ENCODE measurements around the gene ALPK1. TPM values are rescaled to one million over a fixed set of nuclear protein-coding genes. Genes with fewer than 3 reads are reported as not detected.
"Not testable (repeated sequence)": the region's sequence is repeated elsewhere in the genome, so short reads cannot be mapped to it uniquely, and the experiment has no call there.

ALPK1 gene
- total and polyA plus RNA-seq, 9 donors, result 4.9 to 8.7 (median 7.0) TPM

- H3K4me3 ChIP-seq (ENCODE audit: low read length); H3K27me3 ChIP-seq (ENCODE audit: control insufficient read depth, insufficient read depth, low read length); H3K4me1 ChIP-seq (ENCODE audit: control insufficient read depth, insufficient read depth, low read length); H3K36me3 ChIP-seq (ENCODE audit: control insufficient read depth, insufficient read depth, low read length); H3K9me3 ChIP-seq (replicated peaks; ENCODE audit: control insufficient read depth, low read depth, low read length); H3K27ac ChIP-seq (ENCODE audit: low read length): not testable (repeated sequence)
- peak; percentile 40 for DNase-seq
- 14% methylated on average over 11 of the region's 12 CpGs for WGBS (ENCODE audit: insufficient coverage)
Measured at GRCh38 chr4:112309263-112309791, 12.2 kb downstream of the ALPK1 start.

GRCh38 chr4:112311516-112311915 is 14.3 kb downstream of the ALPK1 start:
- H3K4me3 ChIP-seq (ENCODE audit: low read length), result no peak overlapping the region
- H3K27ac ChIP-seq (ENCODE audit: low read length), result no peak overlapping the region
- no peaks in the 10 kb centered on the region for H3K27me3 ChIP-seq (ENCODE audit: control insufficient read depth, insufficient read depth, low read length)
- H3K4me1 ChIP-seq (ENCODE audit: control insufficient read depth, insufficient read depth, low read length), result no peaks in the 10 kb centered on the region
- H3K36me3 ChIP-seq (ENCODE audit: control insufficient read depth, insufficient read depth, low read length), result no peaks in the 10 kb centered on the region
- no peaks in the 10 kb centered on the region for H3K9me3 ChIP-seq (replicated peaks; ENCODE audit: control insufficient read depth, low read depth, low read length)
- WGBS (ENCODE audit: insufficient coverage), result 100% methylated on average over 1 of the region's 5 CpGs
- DNase-seq, result no peak

- Histone ChIP-seq H3K9me3 (replicated peaks; ENCODE audit: control insufficient read depth, low read depth, low read length) (no peaks in the 10 kb centered on the region), H3K36me3 (ENCODE audit: control insufficient read depth, insufficient read depth, low read length) (no peaks in the 10 kb centered on the region), H3K4me1 (ENCODE audit: control insufficient read depth, insufficient read depth, low read length) (no peaks in the 10 kb centered on the region), H3K27ac (ENCODE audit: low read length) (no peak overlapping the region), H3K27me3 (ENCODE audit: control insufficient read depth, insufficient read depth, low read length) (no peaks in the 10 kb centered on the region), H3K4me3 (ENCODE audit: low read length) (no peak overlapping the region)
- WGBS (ENCODE audit: insufficient coverage), result 65% methylated on average over 2 of the region's 5 CpGs
- peak; percentile 26 for DNase-seq
Measured at GRCh38 chr4:112312610-112313239, 15.6 kb downstream of the ALPK1 start.

GRCh38 chr4:112315446-112315845 is 18.3 kb downstream of the ALPK1 start:
- DNase-seq, result no peak
- no CpG with 5 or more reads among the region's 3 CpGs for WGBS (ENCODE audit: insufficient coverage)
- Histone ChIP-seq H3K9me3 (replicated peaks; ENCODE audit: control insufficient read depth, low read depth, low read length) (no peaks in the 10 kb centered on the region), H3K27me3 (ENCODE audit: control insufficient read depth, insufficient read depth, low read length) (no peaks in the 10 kb centered on the region), H3K4me1 (ENCODE audit: control insufficient read depth, insufficient read depth, low read length) (no peaks in the 10 kb centered on the region), H3K36me3 (ENCODE audit: control insufficient read depth, insufficient read depth, low read length) (no peaks in the 10 kb centered on the region), H3K27ac (ENCODE audit: low read length) (no peak overlapping the region), H3K4me3 (ENCODE audit: low read length) (no peak overlapping the region)

GRCh38 chr4:112316360-112316759 is 19.2 kb downstream of the ALPK1 start:
- no CpG with 5 or more reads among the region's 2 CpGs for WGBS (ENCODE audit: insufficient coverage)
- H3K36me3 ChIP-seq (ENCODE audit: control insufficient read depth, insufficient read depth, low read length), result no peaks in the 10 kb centered on the region
- H3K4me1 ChIP-seq (ENCODE audit: control insufficient read depth, insufficient read depth, low read length), result no peaks in the 10 kb centered on the region
- H3K27me3 ChIP-seq (ENCODE audit: control insufficient read depth, insufficient read depth, low read length), result no peaks in the 10 kb centered on the region
- peak; percentile 23 for DNase-seq
- H3K27ac ChIP-seq (ENCODE audit: low read length), result no peak overlapping the region
- no peaks in the 10 kb centered on the region for H3K9me3 ChIP-seq (replicated peaks; ENCODE audit: control insufficient read depth, low read depth, low read length)
- no peak overlapping the region for H3K4me3 ChIP-seq (ENCODE audit: low read length)

GRCh38 chr4:112318239-112319142 is 21.3 kb downstream of the ALPK1 start:
- Histone ChIP-seq H3K4me3 (ENCODE audit: low read length) (no peak overlapping the region), H3K27ac (ENCODE audit: low read length) (no peak overlapping the region), H3K9me3 (replicated peaks; ENCODE audit: control insufficient read depth, low read depth, low read length) (no peaks in the 10 kb centered on the region), H3K27me3 (ENCODE audit: control insufficient read depth, insufficient read depth, low read length) (no peaks in the 10 kb centered on the region), H3K4me1 (ENCODE audit: control insufficient read depth, insufficient read depth, low read length) (no peaks in the 10 kb centered on the region), H3K36me3 (ENCODE audit: control insufficient read depth, insufficient read depth, low read length) (no peaks in the 10 kb centered on the region)
- WGBS (ENCODE audit: insufficient coverage), result 94% methylated on average over 3 of the region's 5 CpGs
- no peak for DNase-seq

DNA sequence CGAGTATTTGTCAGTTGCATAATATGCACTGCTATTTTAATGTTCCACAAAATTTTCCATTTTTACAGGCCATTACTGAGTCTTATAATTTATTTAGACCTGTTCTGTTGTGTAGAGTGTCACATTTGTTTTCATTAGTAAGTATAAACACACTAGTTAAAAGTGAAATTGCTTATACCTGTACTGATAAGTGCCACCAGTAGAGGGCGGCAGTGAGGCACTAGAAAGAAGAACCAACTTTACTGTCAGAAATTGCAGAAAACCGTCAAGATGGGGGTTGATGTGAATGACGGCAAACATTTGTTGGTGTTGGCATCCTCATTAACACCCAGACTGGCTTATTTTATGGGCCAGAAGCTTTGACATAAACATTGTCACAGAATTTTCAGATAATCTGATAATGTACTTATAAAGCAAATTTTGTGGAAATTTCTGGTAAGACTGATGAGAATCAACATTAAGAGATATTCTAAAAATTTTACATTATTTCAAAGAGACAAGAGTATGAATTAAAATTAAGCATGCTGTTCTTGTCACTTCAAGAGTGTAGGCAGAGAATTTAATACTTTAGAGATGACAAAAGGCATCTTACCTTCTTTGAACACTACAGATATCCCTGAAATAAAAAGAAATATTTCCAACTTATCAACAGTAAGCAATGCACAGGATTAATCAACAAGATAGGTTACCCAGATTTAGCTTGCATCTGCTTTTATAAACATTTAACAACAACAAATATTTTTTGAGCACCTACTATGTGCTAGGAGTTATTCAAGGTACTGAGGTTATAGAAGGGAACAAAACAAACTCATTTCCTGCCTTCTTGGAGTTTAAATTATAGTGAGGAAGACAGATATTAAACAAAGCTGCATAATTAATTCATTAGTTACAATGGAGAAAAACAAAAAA is 24.9 kb downstream of the ALPK1 start:
- no peak overlapping the region for H3K27ac ChIP-seq (ENCODE audit: low read length)
- no peaks in the 10 kb centered on the region for H3K27me3 ChIP-seq (ENCODE audit: control insufficient read depth, insufficient read depth, low read length)
- H3K36me3 ChIP-seq (ENCODE audit: control insufficient read depth, insufficient read depth, low read length), result no peaks in the 10 kb centered on the region
- peak; percentile 54 for DNase-seq
- H3K9me3 ChIP-seq (replicated peaks; ENCODE audit: control insufficient read depth, low read depth, low read length), result no peaks in the 10 kb centered on the region
- no peak overlapping the region for H3K4me3 ChIP-seq (ENCODE audit: low read length)
- H3K4me1 ChIP-seq (ENCODE audit: control insufficient read depth, insufficient read depth, low read length), result no peaks in the 10 kb centered on the region
- no CpG with 5 or more reads among the region's 4 CpGs for WGBS (ENCODE audit: insufficient coverage)

DNA sequence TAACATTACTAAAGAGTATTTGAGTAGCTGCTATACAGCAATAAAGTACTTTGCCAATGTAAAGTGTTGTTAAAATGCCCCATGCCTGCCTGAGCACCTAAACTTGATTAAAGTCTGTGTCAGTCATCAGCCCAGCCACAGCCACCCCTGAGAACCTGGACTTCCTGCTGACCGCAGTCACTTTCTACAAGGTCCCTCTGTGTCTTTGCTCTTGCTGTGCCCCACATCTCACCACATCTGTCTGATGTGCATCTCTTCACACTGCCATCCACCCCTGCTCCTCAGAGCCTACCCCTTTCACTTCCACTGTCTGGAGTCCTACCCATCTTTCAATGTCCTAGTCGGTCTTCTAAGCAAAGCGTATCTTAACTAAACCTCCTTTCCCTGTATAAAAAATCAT is 25.7 kb downstream of the ALPK1 start:
- H3K9me3 ChIP-seq (replicated peaks; ENCODE audit: control insufficient read depth, low read depth, low read length), result no peaks in the 10 kb centered on the region
- no peak for DNase-seq
- WGBS (ENCODE audit: insufficient coverage), result 78% methylated on average over 1 of the region's 3 CpGs
- no peak overlapping the region for H3K27ac ChIP-seq (ENCODE audit: low read length)
- no peak overlapping the region for H3K4me3 ChIP-seq (ENCODE audit: low read length)
- no peaks in the 10 kb centered on the region for H3K4me1 ChIP-seq (ENCODE audit: control insufficient read depth, insufficient read depth, low read length)
- H3K36me3 ChIP-seq (ENCODE audit: control insufficient read depth, insufficient read depth, low read length), result no peaks in the 10 kb centered on the region
- no peaks in the 10 kb centered on the region for H3K27me3 ChIP-seq (ENCODE audit: control insufficient read depth, insufficient read depth, low read length)

GRCh38 chr4:112325530-112325929 is 28.4 kb downstream of the ALPK1 start:
- Histone ChIP-seq H3K36me3 (ENCODE audit: control insufficient read depth, insufficient read depth, low read length) (no peaks in the 10 kb centered on the region), H3K9me3 (replicated peaks; ENCODE audit: control insufficient read depth, low read depth, low read length) (no peaks in the 10 kb centered on the region), H3K27me3 (ENCODE audit: control insufficient read depth, insufficient read depth, low read length) (no peaks in the 10 kb centered on the region), H3K27ac (ENCODE audit: low read length) (no peak overlapping the region), H3K4me3 (ENCODE audit: low read length) (no peak overlapping the region), H3K4me1 (ENCODE audit: control insufficient read depth, insufficient read depth, low read length) (peaks cover 2% of the 10 kb centered on the region)
- 81% methylated on average over 5 of the region's 6 CpGs for WGBS (ENCODE audit: insufficient coverage)
- no peak for DNase-seq
